K562 (cell line): ENCODE measurements around the gene FAM111B. TPM values are rescaled to one million over a fixed set of nuclear protein-coding genes. Genes with fewer than 3 reads are reported as not detected.

Source experiments
- CREM ChIP-seq: IDR thresholded peaks from 2 replicates; pipeline ENCODE4 v1.6.1; 2014; ENCODE audit warnings: antibody characterized with exemption, low read depth
- DIDO1 ChIP-seq: fragments of 450-650 bp; IDR thresholded peaks from 2 replicates; pipeline ENCODE4 v1.6.1; 2016; ENCODE audit warnings: low read depth, missing biosample characterization, missing genetic modification characterization
- GATAD2B ChIP-seq: fragments of 450-650 bp; IDR thresholded peaks from 2 replicates; pipeline ENCODE4 v1.6.1; 2017; ENCODE audit warnings: mild to moderate bottlenecking, borderline replicate concordance
- GTF2E2 ChIP-seq: fragments of 200-800 bp; sonication (Bioruptor generic); IDR thresholded peaks from 2 replicates; pipeline ENCODE4 v1.6.1; 2016; ENCODE audit warnings: missing genetic modification characterization, missing compliant biosample characterization
- HNRNPLL ChIP-seq: fragments of 200-400 bp; formaldehyde crosslinking; IDR thresholded peaks from 2 replicates; pipeline ENCODE4 v1.6.1; 2017; ENCODE audit warnings: low read length, low read depth, mild to moderate bottlenecking; ENCODE audit not compliant: poor library complexity, severe bottlenecking
- IRF9 ChIP-seq: fragments of 450-650 bp; IDR thresholded peaks from 2 replicates; pipeline ENCODE4 v1.6.1; 2016; ENCODE audit warnings: missing biosample characterization, missing genetic modification characterization
- MYBL2 ChIP-seq, 2 experiments: fragments of 450-650 bp in 1 of 2; sonication (generic) in 1 of 2; formaldehyde crosslinking in 1 of 2; IDR thresholded peaks; 2 replicates each; pipeline versions ENCODE4 v1.6.1 to v1.8.1; 2017 to 2022; ENCODE audit warnings: borderline replicate concordance in 1 of 2, inconsistent platforms in 1 of 2, low read depth in 1 of 2, mild to moderate bottlenecking in 1 of 2, missing genetic modification reagents in 1 of 2, moderate library complexity in 1 of 2
- PPARD ChIP-seq: fragments of 250-450 bp; sonication (Bioruptor Pico); IDR thresholded peaks from 2 replicates; pipeline ENCODE4 v1.8.0; 2022; ENCODE audit warnings: inconsistent platforms, mild to moderate bottlenecking, moderate library complexity
- RNF219 ChIP-seq: fragments of 250-450 bp; sonication (Bioruptor Pico); IDR thresholded peaks from 2 replicates; pipeline ENCODE4 v1.5.0; 2022; ENCODE audit warnings: mild to moderate bottlenecking
- TOE1 ChIP-seq, 2 experiments: fragments of 450-650 bp in 1 of 2; sonication (generic) in 1 of 2; formaldehyde crosslinking in 1 of 2; IDR thresholded peaks; 2 replicates each; pipeline versions ENCODE4 v1.7.1 to v1.8.0; 2016 to 2022; ENCODE audit warnings: borderline replicate concordance in 2 of 2, mild to moderate bottlenecking in 2 of 2, antibody characterized with exemption in 1 of 2, inconsistent platforms in 1 of 2, low read depth in 1 of 2, missing genetic modification reagents in 1 of 2, moderate library complexity in 1 of 2
- TSHZ1 ChIP-seq: fragments of 250-450 bp; sonication (Bioruptor Pico); IDR thresholded peaks from 2 replicates; pipeline ENCODE4 v1.4.0; 2020; ENCODE audit warnings: mild to moderate bottlenecking, moderate library complexity
- XRCC3 ChIP-seq: fragments of 450-650 bp; IDR thresholded peaks from 2 replicates; pipeline ENCODE4 v1.6.1; 2017; ENCODE audit warnings: mild to moderate bottlenecking, moderate library complexity
- ZFP1 ChIP-seq: fragments of 450-650 bp; formaldehyde crosslinking; IDR thresholded peaks from 2 replicates; pipeline ENCODE4 v1.4.0; 2020; ENCODE audit warnings: mild to moderate bottlenecking, mixed read lengths
- ZKSCAN3 ChIP-seq: fragments of 250-450 bp; sonication (Bioruptor Pico); IDR thresholded peaks from 2 replicates; pipeline ENCODE4 v1.4.0; 2020
- ZNF124 ChIP-seq: sonication (generic); formaldehyde crosslinking; IDR thresholded peaks from 2 replicates; pipeline ENCODE4 v1.8.1; 2022; ENCODE audit warnings: missing genetic modification reagents
- ZNF197 ChIP-seq: fragments of 200-800 bp; sonication (Bioruptor generic); IDR thresholded peaks from 2 replicates; pipeline ENCODE4 v1.6.1; 2016; ENCODE audit warnings: low read depth, missing genetic modification characterization, missing compliant biosample characterization
- ZNF584 ChIP-seq: fragments of 200-800 bp; sonication (Bioruptor generic); IDR thresholded peaks from 2 replicates; pipeline ENCODE4 v1.6.1; 2016; ENCODE audit warnings: low read depth, mild to moderate bottlenecking, missing genetic modification characterization, missing compliant biosample characterization
- ZSCAN29 ChIP-seq: fragments of 450-650 bp; IDR thresholded peaks from 2 replicates; pipeline ENCODE4 v1.6.1; 2017
- polyA plus RNA-seq, 8 experiments: library from polyadenylated mRNA; depleted of rRNA in 4 of 8; stranded (reverse) in 5 of 8; unstranded in 3 of 8; fragments of >200 nt; fragmentation: Nextera tagmentation in 2 of 8; fragmentation: Illumina TruSeq in 1 of 8; extraction: Ambion mirVana in 2 of 8; extraction: Trizol in 1 of 8; gene quantifications; 2 replicates each; pipeline versions ENCODE4 v1.2.1 to v1.2.3, GENCODE V29; 2011 to 2014; ENCODE audit warnings: inconsistent platforms in 1 of 8, missing spikeins in 1 of 8
- total RNA-seq, 7 experiments: library from RNA; depleted of rRNA in 6 of 7; stranded (reverse); fragments of >200 nt in 6 of 7; fragmentation: Illumina TruSeq in 2 of 7; extraction: Trizol in 2 of 7; gene quantifications; 2 replicates each; pipeline versions ENCODE4 v1.2.1 to v1.2.3, GENCODE V29; 2011 to 2021; ENCODE audit warnings: low replicate concordance in 1 of 7
- TF ChIP-seq, protein P1 (sequence below): sonication (generic); formaldehyde crosslinking; IDR thresholded peaks from 2 replicates; pipeline ENCODE4 v1.8.0; 2022; ENCODE audit warnings: mild to moderate bottlenecking, missing genetic modification reagents

Gene FAM111B
- total and polyA plus RNA-seq, 9 of the 15 experiments (the other 6 are each of a cell fraction or from before 2014, with no cell fraction given) = 0.01 to 0.33 (median 0.06) TPM; not detected in 5

DNA sequence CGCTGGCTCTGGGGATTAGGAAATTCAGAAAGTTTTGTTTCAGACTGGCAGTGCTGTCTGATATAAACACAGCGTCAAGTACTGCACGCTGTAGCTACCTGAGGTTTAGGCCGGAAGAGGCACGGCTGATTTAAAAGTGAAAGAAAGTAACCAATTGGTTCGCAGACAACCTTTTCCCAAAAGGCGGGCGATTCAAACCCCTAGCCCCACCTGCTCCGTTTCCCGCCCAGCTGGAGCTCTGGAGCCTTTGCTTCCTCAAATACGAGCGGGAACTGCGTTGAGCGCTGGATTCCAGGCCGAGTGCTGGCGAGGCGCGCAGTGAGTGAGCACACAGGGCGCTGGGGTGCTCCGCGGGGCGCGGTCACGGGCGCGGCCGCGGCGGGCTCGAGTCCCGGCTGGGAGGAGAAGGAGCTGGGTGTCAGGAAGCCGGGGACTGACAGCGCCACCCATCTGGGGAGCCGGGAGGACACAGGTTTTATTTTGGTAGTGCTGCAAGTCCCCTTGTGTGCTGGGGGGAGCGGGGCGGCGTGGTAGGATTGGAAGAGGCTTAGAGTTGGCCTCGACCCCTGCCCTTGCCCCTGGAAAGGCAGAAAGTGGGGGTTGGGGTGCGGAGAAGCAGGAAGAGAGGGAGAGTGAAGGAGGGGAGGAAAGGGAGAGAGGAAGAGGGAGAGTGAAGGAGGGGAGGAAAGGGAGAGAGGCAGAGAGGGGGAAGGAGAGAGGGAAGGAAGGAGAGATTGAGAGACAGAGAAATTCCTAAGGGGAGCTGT, 37.7 kb downstream of the FAM111B start (continued):
- TF ChIP-seq GATAD2B = peak; percentile 62; the same call in 1 of the 2 replicates
- no peak for TF ChIP-seq ZKSCAN3 (CRISPR knock-in tag)
- no peak for TF ChIP-seq DIDO1
- no peak for TF ChIP-seq IRF9
- TF ChIP-seq GTF2E2 (tag) = 0 out of 2 replicates have a peak, but pooled peaks have one; percentile 44
- no peak for TF ChIP-seq ZNF197 (CRISPR knock-in tag)
- no peak for TF ChIP-seq RNF219 (CRISPR knock-in tag)
- peak; percentile 64; the same call in 1 of the 2 replicates for TF ChIP-seq TOE1 (IDR thresholded peaks at IDR 0.05; ENCODE audit: borderline replicate concordance)
- TF ChIP-seq TOE1 (CRISPR knock-in tag; IDR thresholded peaks at IDR 0.05; ENCODE audit: borderline replicate concordance, low read depth) = peak; percentile 97
- no peak for TF ChIP-seq ZSCAN29
- 0 out of 2 replicates have a peak, but pooled peaks have one; percentile 53 for TF ChIP-seq ZNF584 (CRISPR knock-in tag)
- TF ChIP-seq XRCC3 = no peak
- TF ChIP-seq, protein P1, sequence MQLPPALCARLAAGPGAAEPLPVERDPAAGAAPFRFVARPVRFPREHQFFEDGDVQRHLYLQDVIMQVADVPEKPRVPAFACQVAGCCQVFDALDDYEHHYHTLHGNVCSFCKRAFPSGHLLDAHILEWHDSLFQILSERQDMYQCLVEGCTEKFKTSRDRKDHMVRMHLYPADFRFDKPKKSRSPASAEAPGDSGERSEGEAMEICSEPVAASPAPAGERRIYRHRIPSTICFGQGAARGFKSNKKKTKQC (CRISPR knock-in tag) = peak; percentile 99
- no peak for TF ChIP-seq ZNF124 (CRISPR knock-in tag)
- peak; percentile 98 for TF ChIP-seq MYBL2 (IDR thresholded peaks at IDR 0.05; ENCODE audit: low read depth)
- TF ChIP-seq MYBL2 (CRISPR knock-in tag; IDR thresholded peaks at IDR 0.05; ENCODE audit: borderline replicate concordance) = peak; percentile 95; the same call in 1 of the 2 replicates
- no peak for TF ChIP-seq ZFP1
- peak; percentile 56 for TF ChIP-seq HNRNPLL
- TF ChIP-seq PPARD (CRISPR knock-in tag) = no peak
- peak; percentile 49 for TF ChIP-seq CREM
- no peak for TF ChIP-seq TSHZ1 (CRISPR knock-in tag)
